ENCODE results near the gene GNA15. TPM values are rescaled to one million over a fixed set of nuclear protein-coding genes. Genes with fewer than 3 reads are reported as not detected.

GNA15 gene
- total RNA-seq, 4 donors from 2014 or later = 1.2 to 7.2 (median 2.9) TPM

DNA sequence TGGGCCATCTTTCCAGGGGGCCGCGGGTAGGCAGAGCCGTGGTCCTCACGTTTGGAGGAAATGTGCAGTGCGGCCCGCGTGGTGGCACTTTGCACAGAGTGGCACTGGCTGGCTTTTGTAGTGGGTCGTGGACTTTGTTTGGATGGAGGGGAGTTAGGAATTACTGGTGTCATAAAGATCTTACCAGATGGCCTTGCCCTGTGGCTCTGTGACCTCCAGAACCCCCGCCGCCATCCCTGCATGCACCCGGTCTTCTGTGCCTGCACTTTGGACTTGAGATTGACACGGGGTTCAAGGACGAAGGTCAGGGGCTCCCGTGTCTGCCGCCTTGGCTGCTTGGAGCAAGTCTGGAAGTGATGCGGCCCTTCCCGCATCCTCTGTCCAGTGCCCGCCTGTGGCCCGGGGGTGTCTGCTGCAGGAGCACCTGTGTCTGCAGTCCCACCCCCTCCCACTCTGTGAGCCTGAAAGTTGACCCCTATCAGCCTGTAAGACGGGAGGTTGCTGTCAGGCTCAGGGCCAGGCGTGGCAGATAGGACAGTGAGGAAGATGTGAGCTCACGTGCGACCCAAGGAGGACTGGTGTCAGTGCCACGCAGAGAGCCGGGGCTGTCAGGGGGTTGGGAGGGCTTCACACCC is 39.4 kb upstream of the GNA15 start:
- Histone ChIP-seq H3K27me3 (no peaks in the 10 kb centered on the region), H3K36me3 (no peaks in the 10 kb centered on the region), H3K4me3 (peak overlapping the region; percentile 74 to 95), H3K4me1 (peaks cover 0 to 35% of the 10 kb centered on the region in 2 donors), H3K27ac (peak overlapping the region in 1 of 2 donors; percentile 73), H3K9me3 (no peaks in the 10 kb centered on the region)
- TF ChIP-seq, protein P1, sequence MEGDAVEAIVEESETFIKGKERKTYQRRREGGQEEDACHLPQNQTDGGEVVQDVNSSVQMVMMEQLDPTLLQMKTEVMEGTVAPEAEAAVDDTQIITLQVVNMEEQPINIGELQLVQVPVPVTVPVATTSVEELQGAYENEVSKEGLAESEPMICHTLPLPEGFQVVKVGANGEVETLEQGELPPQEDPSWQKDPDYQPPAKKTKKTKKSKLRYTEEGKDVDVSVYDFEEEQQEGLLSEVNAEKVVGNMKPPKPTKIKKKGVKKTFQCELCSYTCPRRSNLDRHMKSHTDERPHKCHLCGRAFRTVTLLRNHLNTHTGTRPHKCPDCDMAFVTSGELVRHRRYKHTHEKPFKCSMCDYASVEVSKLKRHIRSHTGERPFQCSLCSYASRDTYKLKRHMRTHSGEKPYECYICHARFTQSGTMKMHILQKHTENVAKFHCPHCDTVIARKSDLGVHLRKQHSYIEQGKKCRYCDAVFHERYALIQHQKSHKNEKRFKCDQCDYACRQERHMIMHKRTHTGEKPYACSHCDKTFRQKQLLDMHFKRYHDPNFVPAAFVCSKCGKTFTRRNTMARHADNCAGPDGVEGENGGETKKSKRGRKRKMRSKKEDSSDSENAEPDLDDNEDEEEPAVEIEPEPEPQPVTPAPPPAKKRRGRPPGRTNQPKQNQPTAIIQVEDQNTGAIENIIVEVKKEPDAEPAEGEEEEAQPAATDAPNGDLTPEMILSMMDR (IDR thresholded peaks at IDR 0.05) = no peak
- TF ChIP-seq POLR2A (IDR thresholded peaks at IDR 0.05) = no peak
- no peak for DNase-seq
- intact Hi-C loops (cut with DNase I; ENCODE audit: low total_unique reads) = no loop called here

- intact Hi-C loops (cut with DNase I; ENCODE audit: low total_unique reads) = no loop called here
- DNase-seq = no peak
- Histone ChIP-seq H3K36me3 (no peaks in the 10 kb centered on the region), H3K27me3 (no peaks in the 10 kb centered on the region), H3K9me3 (no peaks in the 10 kb centered on the region), H3K4me3 (peak overlapping the region; percentile 7 to 95), H3K4me1 (peaks cover 0 to 35% of the 10 kb centered on the region in 2 donors), H3K27ac (peak overlapping the region; percentile 67 to 73)
- TF ChIP-seq, protein P1 (IDR thresholded peaks at IDR 0.05) = no peak
- TF ChIP-seq POLR2A (IDR thresholded peaks at IDR 0.05) = no peak
These were observed 38.9 kb upstream of the GNA15 start for GRCh38 chr19:3096902-3097326.

GRCh38 chr19:3097442-3097871 is 38.4 kb upstream of the GNA15 start:
- Histone ChIP-seq H3K27ac (peak overlapping the region; percentile 67 to 73), H3K9me3 (no peaks in the 10 kb centered on the region), H3K4me1 (peaks cover 0 to 35% of the 10 kb centered on the region in 2 donors), H3K36me3 (no peaks in the 10 kb centered on the region), H3K27me3 (no peaks in the 10 kb centered on the region), H3K4me3 (peak overlapping the region; percentile 7 to 95)
- no peak for DNase-seq
- intact Hi-C loops (cut with DNase I; ENCODE audit: low total_unique reads) = no loop called here
- no peak for TF ChIP-seq POLR2A (IDR thresholded peaks at IDR 0.05)
- TF ChIP-seq, protein P1 (IDR thresholded peaks at IDR 0.05) = no peak

GRCh38 chr19:3098141-3098514 is 37.7 kb upstream of the GNA15 start:
- intact Hi-C loops (cut with DNase I; ENCODE audit: low total_unique reads) = no loop called here
- no peak for DNase-seq
- peak overlapping the region; percentile 67 to 73 for H3K27ac ChIP-seq
- peaks cover 0 to 35% of the 10 kb centered on the region in 2 donors for H3K4me1 ChIP-seq
- H3K4me3 ChIP-seq = peak overlapping the region; percentile 8 to 95
- H3K36me3 ChIP-seq = no peaks in the 10 kb centered on the region
- TF ChIP-seq, protein P1 (IDR thresholded peaks at IDR 0.05) = no peak
- no peak for TF ChIP-seq POLR2A (IDR thresholded peaks at IDR 0.05)
- H3K9me3 ChIP-seq = no peaks in the 10 kb centered on the region
- no peaks in the 10 kb centered on the region for H3K27me3 ChIP-seq

- intact Hi-C loops (cut with DNase I; ENCODE audit: low total_unique reads) = no loop called here
- TF ChIP-seq, protein P1 (IDR thresholded peaks at IDR 0.05) = no peak
- TF ChIP-seq POLR2A (IDR thresholded peaks at IDR 0.05) = no peak
- Histone ChIP-seq H3K9me3 (no peaks in the 10 kb centered on the region), H3K36me3 (no peaks in the 10 kb centered on the region), H3K4me3 (peak overlapping the region; percentile 8 to 95), H3K4me1 (peaks cover 0 to 38% of the 10 kb centered on the region in 2 donors), H3K27me3 (no peaks in the 10 kb centered on the region), H3K27ac (peak overlapping the region; percentile 67 to 73)
- DNase-seq = peak in 1 of 2 donors; percentile 48
These were observed 37.1 kb upstream of the GNA15 start for GRCh38 chr19:3098515-3099346.
